Stomach (tissue), 9 donors: ENCODE measurements around the gene PKP4. TPM values are rescaled to one million over a fixed set of nuclear protein-coding genes. Genes with fewer than 3 reads are reported as not detected.

Experiments used
- DNase-seq, 2 donors: peaks; one replicate each; pipeline versions ENCODE4 v3.0.0 to v3.0.0-alpha.2; 2013 to 2019
- H3K27ac ChIP-seq, 5 donors: fragments of 200-600 bp in 4 of 5; sonication (generic) in 4 of 5; one replicate each; pipeline ENCODE4 v1.5.1; 2013 to 2019; ENCODE audit warnings: mild to moderate bottlenecking in 1 of 5, moderate library complexity in 1 of 5
- H3K27me3 ChIP-seq, 3 donors: fragments of 200-600 bp; sonication (generic); one replicate each; pipeline ENCODE4 v1.5.1; 2017 to 2019; ENCODE audit warnings: mixed run types in 1 of 3
- H3K36me3 ChIP-seq, 4 donors: fragments of 200-600 bp; sonication (generic); 1 replicate in 3 of 4; 2 replicates in 1 of 4; pipeline ENCODE4 v1.5.1; 2016 to 2019
- H3K4me1 ChIP-seq, 4 donors: fragments of 200-600 bp; sonication (generic); one replicate each; pipeline ENCODE4 v1.5.1; 2016 to 2019
- H3K4me3 ChIP-seq, 4 donors: fragments of 200-600 bp; sonication (generic) in 3 of 4; one replicate each; pipeline ENCODE4 v1.5.1; 2016 to 2019; ENCODE audit warnings: mild to moderate bottlenecking in 1 of 4
- H3K9me3 ChIP-seq, 4 donors: fragments of 200-600 bp; sonication (generic); one replicate each; pipeline ENCODE4 v1.5.1; 2016 to 2019
- CTCF ChIP-seq, 7 experiments: fragments of 450-650 bp in 4 of 7; fragments of 200-600 bp in 3 of 7; sonication (generic) in 3 of 7; IDR thresholded peaks; one replicate each; pipeline ENCODE4 v1.5.1; 2016 to 2019; ENCODE audit warnings: antibody characterized with exemption in 7 of 7, control low read depth in 2 of 7, mild to moderate bottlenecking in 1 of 7
- EP300 ChIP-seq: sonication (generic); formaldehyde crosslinking; IDR thresholded peaks from one replicate; pipeline ENCODE4 v1.6.1; 2017; ENCODE audit warnings: antibody characterized with exemption
- POLR2A ChIP-seq, 4 donors: fragments of 450-650 bp; IDR thresholded peaks; one replicate each; pipeline ENCODE4 v1.6.1; 2016; ENCODE audit warnings: antibody characterized with exemption in 4 of 4, control low read depth in 2 of 4, mild to moderate bottlenecking in 1 of 4, moderate library complexity in 1 of 4
- POLR2AphosphoS5 ChIP-seq, 3 donors: sonication (generic); formaldehyde crosslinking; IDR thresholded peaks; one replicate each; pipeline ENCODE4 v1.6.1; 2016; ENCODE audit warnings: antibody characterized with exemption in 3 of 3
- WGBS, 5 donors: extraction: QIAGEN DNeasy Blood & Tissue Kit in 3 of 5; methylation state at CpG; one replicate each; pipeline versions ENCODE4 v1.1.5 to v1.1.7; 2013 to 2018; 5-methylcytosine and 5-hydroxymethylcytosine counted together
- intact Hi-C: fragments of 100-400 bp; cut with DNase I; formaldehyde crosslinking; loops from one replicate; pipeline ENCODE4 v1.15.1; 2023; ENCODE audit warnings: low total_unique reads
- polyA plus RNA-seq, 3 donors: library from polyadenylated mRNA; stranded (reverse); fragments of 200-250 nt; gene quantifications; one replicate each; pipeline ENCODE4 v1.2.3, GENCODE V29; 2013
- total RNA-seq, 5 donors: library from RNA; depleted of rRNA; stranded (reverse); fragments of >200 nt; gene quantifications; one replicate each; pipeline versions ENCODE4 v1.1.0 to v1.2.3, GENCODE V29; 2014 to 2016
- donor health status: healthy with polysubstance abuse.
- donor health status: Bipolar disorder and iron deficiency.
- donor health status: healthy.

The PKP4 gene
- total and polyA plus RNA-seq, 8 donors, result 20.5 to 223 (median 75.8) TPM

GRCh38 chr2:158681816-158682215 is 225.1 kb downstream of the PKP4 start:
- H3K4me3 ChIP-seq, result no peak overlapping the region
- DNase-seq, result no peak
- no peaks in the 10 kb centered on the region for H3K4me1 ChIP-seq
- H3K27ac ChIP-seq, result no peak overlapping the region
- TF ChIP-seq POLR2AphosphoS5 (IDR thresholded peaks at IDR 0.05) (no peak), POLR2A (IDR thresholded peaks at IDR 0.05) (no peak), EP300 (no peak), CTCF (IDR thresholded peaks at IDR 0.05) (no peak)
- WGBS, 5 donors, result 48 to 69% (median 50%) methylated on average over 2 of the region's 2 CpGs
- H3K27me3 ChIP-seq, result no peaks in the 10 kb centered on the region
- H3K36me3 ChIP-seq, result peaks cover 16 to 53% (median 51%) of the 10 kb centered on the region in 4 donors
- intact Hi-C loops, result no loop called here
- no peaks in the 10 kb centered on the region for H3K9me3 ChIP-seq

GRCh38 chr2:158685646-158686045 is 228.9 kb downstream of the PKP4 start:
- TF ChIP-seq CTCF (IDR thresholded peaks at IDR 0.05), result no peak
- TF ChIP-seq POLR2A (IDR thresholded peaks at IDR 0.05), result no peak
- no peak for TF ChIP-seq POLR2AphosphoS5 (IDR thresholded peaks at IDR 0.05)
- no peak for TF ChIP-seq EP300
- Histone ChIP-seq H3K27ac (no peak overlapping the region), H3K27me3 (no peaks in the 10 kb centered on the region), H3K4me3 (no peak overlapping the region), H3K36me3 (peaks cover 3 to 15% (median 13%) of the 10 kb centered on the region in 4 donors), H3K9me3 (no peaks in the 10 kb centered on the region), H3K4me1 (no peaks in the 10 kb centered on the region)
- WGBS, 5 donors, result 40 to 60% (median 50%) methylated on average over 3 of the region's 3 CpGs
- no peak for DNase-seq
- intact Hi-C loops, result no loop called here

GRCh38 chr2:158686210-158686691 is 229.5 kb downstream of the PKP4 start:
- intact Hi-C loops, result no loop called here
- H3K4me1 ChIP-seq, result no peaks in the 10 kb centered on the region

DNA sequence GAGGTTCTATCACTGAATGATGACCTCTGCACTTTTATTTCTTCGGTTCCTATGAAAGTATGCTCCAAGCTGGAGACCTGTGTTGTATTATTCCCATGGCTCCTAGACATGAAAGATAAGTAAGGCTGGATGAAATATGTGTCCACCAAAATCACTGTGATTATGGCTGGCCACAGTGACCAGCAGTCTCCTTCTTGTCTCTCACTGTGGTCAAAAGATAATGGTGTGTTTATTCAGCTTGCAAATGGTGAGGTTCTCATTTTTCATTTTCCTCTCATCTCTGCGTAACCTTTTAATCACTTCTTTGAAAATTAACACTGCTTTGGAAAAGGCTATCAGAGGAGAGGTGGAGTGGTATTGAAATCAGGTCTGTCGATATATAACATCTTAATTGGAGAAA is 230.6 kb downstream of the PKP4 start:
- no peaks in the 10 kb centered on the region for H3K4me1 ChIP-seq
- H3K36me3 ChIP-seq, result no peaks in the 10 kb centered on the region
- intact Hi-C loops, result no loop called here
- no peak overlapping the region for H3K4me3 ChIP-seq
- no peak overlapping the region for H3K27ac ChIP-seq
- 90 to 95% (median 93%) methylated on average over 3 of the region's 3 CpGs for WGBS, 5 donors
- DNase-seq, result no peak
- no peak for TF ChIP-seq CTCF (IDR thresholded peaks at IDR 0.05)
- TF ChIP-seq EP300, result no peak
- no peak for TF ChIP-seq POLR2A (IDR thresholded peaks at IDR 0.05)
- TF ChIP-seq POLR2AphosphoS5 (IDR thresholded peaks at IDR 0.05), result no peak
- H3K27me3 ChIP-seq, result no peaks in the 10 kb centered on the region
- H3K9me3 ChIP-seq, result no peaks in the 10 kb centered on the region

More at GRCh38 chr2:158686210-158686691, 229.5 kb downstream of the PKP4 start:
- H3K36me3 ChIP-seq, result peaks cover 0 to 9% (median 7%) of the 10 kb centered on the region in 4 donors
- WGBS, 5 donors, result 54 to 63% (median 58%) methylated on average over 11 of the region's 11 CpGs
- no peak for TF ChIP-seq POLR2A (IDR thresholded peaks at IDR 0.05)
- TF ChIP-seq CTCF (IDR thresholded peaks at IDR 0.05), result no peak
- TF ChIP-seq POLR2AphosphoS5 (IDR thresholded peaks at IDR 0.05), result no peak
- TF ChIP-seq EP300, result no peak
- DNase-seq, result peak in 1 of 2 donors; percentile 46
- no peak overlapping the region for H3K27ac ChIP-seq
- H3K4me3 ChIP-seq, result no peak overlapping the region
- H3K9me3 ChIP-seq, result no peaks in the 10 kb centered on the region
- no peaks in the 10 kb centered on the region for H3K27me3 ChIP-seq
